ENCODE measurements around the gene SLC9C2. TPM values are rescaled to one million over a fixed set of nuclear protein-coding genes. Genes with fewer than 3 reads are reported as not detected.

Gene SLC9C2
- total and polyA plus RNA-seq, 2 donors from 2014 or later: 0.52 to 0.72 TPM

DNA sequence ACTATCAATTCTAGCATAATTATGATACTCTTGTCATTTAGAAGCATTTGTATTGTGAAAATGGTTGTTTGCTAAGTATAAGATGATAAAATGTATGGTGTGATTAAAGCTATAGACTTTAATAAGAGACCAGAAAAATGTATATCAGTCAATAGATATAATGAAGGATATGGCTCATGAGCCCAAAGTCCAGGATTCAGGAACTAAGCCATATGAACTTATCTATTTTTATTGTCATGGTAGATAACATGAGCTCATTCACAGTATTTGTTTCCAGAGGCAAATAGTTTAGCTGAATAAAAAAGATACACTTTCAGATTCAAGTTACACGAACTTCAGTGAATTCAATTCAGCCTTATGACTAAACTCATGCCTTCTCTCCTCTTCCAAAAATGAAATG, 93.1 kb downstream of the SLC9C2 start:
- H3K27me3 ChIP-seq (ENCODE audit: control insufficient read depth, insufficient read depth, low read length): no peaks in the 10 kb centered on the region
- FAIRE-seq (no peak), DNase-seq (no peak)
- intact Hi-C loops (cut with DNase I): no loop called here
- TF ChIP-seq, protein P1, sequence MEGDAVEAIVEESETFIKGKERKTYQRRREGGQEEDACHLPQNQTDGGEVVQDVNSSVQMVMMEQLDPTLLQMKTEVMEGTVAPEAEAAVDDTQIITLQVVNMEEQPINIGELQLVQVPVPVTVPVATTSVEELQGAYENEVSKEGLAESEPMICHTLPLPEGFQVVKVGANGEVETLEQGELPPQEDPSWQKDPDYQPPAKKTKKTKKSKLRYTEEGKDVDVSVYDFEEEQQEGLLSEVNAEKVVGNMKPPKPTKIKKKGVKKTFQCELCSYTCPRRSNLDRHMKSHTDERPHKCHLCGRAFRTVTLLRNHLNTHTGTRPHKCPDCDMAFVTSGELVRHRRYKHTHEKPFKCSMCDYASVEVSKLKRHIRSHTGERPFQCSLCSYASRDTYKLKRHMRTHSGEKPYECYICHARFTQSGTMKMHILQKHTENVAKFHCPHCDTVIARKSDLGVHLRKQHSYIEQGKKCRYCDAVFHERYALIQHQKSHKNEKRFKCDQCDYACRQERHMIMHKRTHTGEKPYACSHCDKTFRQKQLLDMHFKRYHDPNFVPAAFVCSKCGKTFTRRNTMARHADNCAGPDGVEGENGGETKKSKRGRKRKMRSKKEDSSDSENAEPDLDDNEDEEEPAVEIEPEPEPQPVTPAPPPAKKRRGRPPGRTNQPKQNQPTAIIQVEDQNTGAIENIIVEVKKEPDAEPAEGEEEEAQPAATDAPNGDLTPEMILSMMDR (IDR thresholded peaks at IDR 0.05; ENCODE audit: borderline replicate concordance, extremely low read depth, insufficient read depth): no peak
- H3K9me3 ChIP-seq (ENCODE audit: control insufficient read depth in 2 of 3, insufficient read depth in 1 of 3, low read length in 3 of 3): no peaks in the 10 kb centered on the region
- H3K4me3 ChIP-seq (ENCODE audit: low read length in 3 of 3): no peak overlapping the region
- H3K36me3 ChIP-seq (ENCODE audit: control insufficient read depth in 2 of 3, insufficient read depth in 3 of 3, low read length in 3 of 3): no peaks in the 10 kb centered on the region
- H3K27ac ChIP-seq (ENCODE audit: low read depth in 2 of 2, low read length in 2 of 2): no peak overlapping the region
- peaks cover 4 to 17% (median 14%) of the 10 kb centered on the region in 3 donors for H3K4me1 ChIP-seq (ENCODE audit: control insufficient read depth in 2 of 3, insufficient read depth in 2 of 3, low read depth in 1 of 3, low read length in 3 of 3)
- no peak overlapping the region for H3K9ac ChIP-seq (ENCODE audit: low read length in 3 of 3)

DNA sequence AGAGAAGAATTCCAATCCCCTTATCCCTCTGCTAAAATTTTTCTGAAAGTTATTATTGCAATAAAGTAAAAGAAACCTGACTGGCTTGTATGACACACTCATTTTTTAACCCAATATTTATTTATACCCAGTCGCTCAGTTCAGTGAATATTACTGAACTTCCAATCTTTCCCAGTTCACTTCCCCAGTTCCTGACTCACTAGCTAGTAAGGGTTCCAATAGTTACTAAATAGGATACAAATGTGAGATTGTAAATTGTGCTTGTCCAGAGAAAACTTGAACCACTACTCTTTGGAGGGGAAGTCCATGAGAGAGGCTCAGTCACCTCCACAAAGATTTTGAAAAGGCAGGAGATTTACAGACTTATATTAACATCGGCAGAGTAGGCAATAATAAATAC, 94.3 kb downstream of the SLC9C2 start:
- no peak overlapping the region for H3K4me3 ChIP-seq (ENCODE audit: low read length in 3 of 3)
- no peaks in the 10 kb centered on the region for H3K27me3 ChIP-seq (ENCODE audit: control insufficient read depth, insufficient read depth, low read length)
- DNase-seq (no peak), FAIRE-seq (no peak)
- no peaks in the 10 kb centered on the region for H3K36me3 ChIP-seq (ENCODE audit: control insufficient read depth in 2 of 3, insufficient read depth in 3 of 3, low read length in 3 of 3)
- TF ChIP-seq, protein P1 (IDR thresholded peaks at IDR 0.05; ENCODE audit: borderline replicate concordance, extremely low read depth, insufficient read depth): no peak
- peaks cover 4 to 17% (median 14%) of the 10 kb centered on the region in 3 donors for H3K4me1 ChIP-seq (ENCODE audit: control insufficient read depth in 2 of 3, insufficient read depth in 2 of 3, low read depth in 1 of 3, low read length in 3 of 3)
- no peak overlapping the region for H3K27ac ChIP-seq (ENCODE audit: low read depth in 2 of 2, low read length in 2 of 2)
- no peaks in the 10 kb centered on the region for H3K9me3 ChIP-seq (ENCODE audit: control insufficient read depth in 2 of 3, insufficient read depth in 1 of 3, low read length in 3 of 3)
- H3K9ac ChIP-seq (ENCODE audit: low read length in 3 of 3): no peak overlapping the region
- intact Hi-C loops (cut with DNase I): no loop called here

DNA sequence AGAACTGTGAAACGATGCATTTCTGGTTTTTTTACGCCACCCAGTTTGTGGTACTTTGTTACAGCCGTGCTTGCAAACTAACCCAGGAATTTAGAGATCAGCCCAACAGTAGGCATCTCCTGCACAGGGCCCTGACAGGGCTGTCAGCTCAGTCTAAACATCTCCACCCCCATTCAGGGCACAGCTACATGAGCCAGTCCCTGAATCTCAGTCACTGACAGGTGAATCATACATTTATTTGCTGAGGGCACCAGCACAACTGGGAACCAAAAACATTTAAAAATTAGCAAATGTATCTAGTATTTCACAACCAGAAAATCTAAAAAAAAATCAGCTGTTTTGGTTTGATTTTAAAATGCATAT, 95.0 kb downstream of the SLC9C2 start:
- intact Hi-C loops (cut with DNase I): no loop called here
- H3K36me3 ChIP-seq (ENCODE audit: control insufficient read depth in 2 of 3, insufficient read depth in 3 of 3, low read length in 3 of 3): no peaks in the 10 kb centered on the region
- H3K4me1 ChIP-seq (ENCODE audit: control insufficient read depth in 2 of 3, insufficient read depth in 2 of 3, low read depth in 1 of 3, low read length in 3 of 3): peaks cover 4 to 17% (median 14%) of the 10 kb centered on the region in 3 donors
- H3K27me3 ChIP-seq (ENCODE audit: control insufficient read depth, insufficient read depth, low read length): no peaks in the 10 kb centered on the region
- FAIRE-seq (no peak), DNase-seq (peak in 2 of 5 donors; percentile 22 to 55)
- no peak overlapping the region for H3K9ac ChIP-seq (ENCODE audit: low read length in 3 of 3)
- H3K4me3 ChIP-seq (ENCODE audit: low read length in 3 of 3): no peak overlapping the region
- TF ChIP-seq, protein P1 (IDR thresholded peaks at IDR 0.05; ENCODE audit: borderline replicate concordance, extremely low read depth, insufficient read depth): no peak
- H3K9me3 ChIP-seq (ENCODE audit: control insufficient read depth in 2 of 3, insufficient read depth in 1 of 3, low read length in 3 of 3): no peaks in the 10 kb centered on the region
- H3K27ac ChIP-seq (ENCODE audit: low read depth in 2 of 2, low read length in 2 of 2): peak overlapping the region; percentile 73 to 79

Data from kidney (tissue), 14 donors.